Endodermal cell (in vitro differentiated cells): Measurements from ENCODE around the gene TMEM154. TPM values are rescaled to one million over a fixed set of nuclear protein-coding genes. Genes with fewer than 3 reads are reported as not detected.

Experiments
- DNase-seq: peaks from one replicate; pipeline ENCODE4 v3.0.0-alpha.2; 2017
- H3K27ac ChIP-seq: 2 replicates; pipeline ENCODE4 v1.5.1; 2013; ENCODE audit warnings: mild to moderate bottlenecking, low read depth, low read length, moderate library complexity
- H3K27me3 ChIP-seq: 2 replicates; pipeline ENCODE4 v1.6.1; 2013; ENCODE audit warnings: mild to moderate bottlenecking, low read length, moderate library complexity; ENCODE audit not compliant: insufficient read depth, control insufficient read depth, poor library complexity, severe bottlenecking
- H3K36me3 ChIP-seq: 2 replicates; pipeline ENCODE4 v1.7.0; 2013; ENCODE audit warnings: mild to moderate bottlenecking, low read length, moderate library complexity; ENCODE audit not compliant: control insufficient read depth, insufficient read depth
- H3K4me1 ChIP-seq: one replicate; pipeline ENCODE4 v1.7.0; 2013; ENCODE audit warnings: low read length; ENCODE audit not compliant: control insufficient read depth, insufficient read depth
- H3K4me3 ChIP-seq: 2 replicates; pipeline ENCODE4 v1.5.1; 2013; ENCODE audit warnings: mild to moderate bottlenecking, low read length, moderate library complexity
- H3K9ac ChIP-seq: 2 replicates; pipeline ENCODE4 v1.6.1; 2013; ENCODE audit warnings: mild to moderate bottlenecking, low read length, moderate library complexity; ENCODE audit not compliant: poor library complexity, severe bottlenecking; ENCODE audit errors: extremely low read depth
- H3K9me3 ChIP-seq: 2 replicates; pipeline ENCODE4 v1.6.1; 2013; ENCODE audit warnings: mild to moderate bottlenecking, low read length, moderate library complexity; ENCODE audit not compliant: control insufficient read depth
- H3K27ac Mint-ChIP-seq: 2 replicates; pipeline ENCODE4 v1.8.0; 2020; ENCODE audit warnings: mixed read lengths
- H3K27me3 Mint-ChIP-seq: 2 replicates; pipeline ENCODE4 v1.8.0; 2021; ENCODE audit warnings: mild to moderate bottlenecking, mixed read lengths; ENCODE audit not compliant: insufficient read depth
- H3K36me3 Mint-ChIP-seq: 2 replicates; pipeline ENCODE4 v1.8.0; 2020; ENCODE audit warnings: low read depth, mixed read lengths
- H3K4me1 Mint-ChIP-seq: 2 replicates; pipeline ENCODE4 v1.8.0; 2020; ENCODE audit warnings: mixed read lengths
- H3K4me3 Mint-ChIP-seq: 2 replicates; pipeline ENCODE4 v1.8.0; 2020; ENCODE audit warnings: mild to moderate bottlenecking, moderate library complexity, mixed read lengths
- H3K9me3 Mint-ChIP-seq: 2 replicates; pipeline ENCODE4 v1.8.0; 2020; ENCODE audit warnings: mild to moderate bottlenecking, mixed read lengths
- CTCF ChIP-seq: fragments of 200-600 bp; sonication (generic); conservative IDR thresholded peaks from 2 replicates; pipeline ENCODE4 v1.5.0; 2021; ENCODE audit warnings: antibody characterized with exemption, mild to moderate bottlenecking
- WGBS, 2 experiments: methylation state at CpG; one replicate each; pipeline versions ENCODE4 v1.1.5 to v1.1.7; 2013; ENCODE audit warnings: missing lambda C conversion rate in 2 of 2, mixed read lengths in 1 of 2; ENCODE audit not compliant: insufficient coverage in 1 of 2, insufficient read length in 1 of 2; 5-methylcytosine and 5-hydroxymethylcytosine counted together
- total RNA-seq, 2 donors: library from RNA; stranded (reverse); fragmentation: NEBNext Ultra II Directional in 1 of 2; extraction: Animal tissue kit (Norgen Biotek cat#: 25700) in 1 of 2; gene quantifications; 2 replicates in 1 of 2; 3 replicates in 1 of 2; pipeline ENCODE4 v1.2.1, GENCODE V29; 2021

TMEM154 gene
- total RNA-seq, 2 donors from 2014 or later = 0.81 to 1.6 TPM

GRCh38 chr4:152663203-152664066 lies 16.4 kb downstream of the TMEM154 start:
- H3K4me1 Mint-ChIP-seq = peaks cover 7% of the 10 kb centered on the region
- peak; percentile 42 for DNase-seq
- Histone ChIP-seq H3K9ac (no peak overlapping the region), H3K27ac (no peak overlapping the region), H3K36me3 (no peaks in the 10 kb centered on the region), H3K4me3 (no peak overlapping the region), H3K9me3 (peaks cover 12% of the 10 kb centered on the region), H3K27me3 (no peaks in the 10 kb centered on the region), H3K4me1 (no peaks in the 10 kb centered on the region)
- H3K4me3 Mint-ChIP-seq = no peak overlapping the region
- H3K9me3 Mint-ChIP-seq = peaks cover 7% of the 10 kb centered on the region
- H3K36me3 Mint-ChIP-seq = no peaks in the 10 kb centered on the region
- no peaks in the 10 kb centered on the region for H3K27me3 Mint-ChIP-seq
- TF ChIP-seq CTCF = no peak
- WGBS, 2 experiments = 95 to 100% methylated on average over 1 to 6 of the region's 6 CpGs
- H3K27ac Mint-ChIP-seq = no peak overlapping the region

- Histone ChIP-seq H3K27me3 (no peaks in the 10 kb centered on the region), H3K4me1 (no peaks in the 10 kb centered on the region), H3K36me3 (no peaks in the 10 kb centered on the region), H3K27ac (no peak overlapping the region), H3K4me3 (no peak overlapping the region), H3K9me3 (peaks cover 30% of the 10 kb centered on the region), H3K9ac (no peak overlapping the region)
- Mint-ChIP-seq H3K4me3 (no peak overlapping the region), H3K9me3 (peaks cover 25% of the 10 kb centered on the region), H3K36me3 (peaks cover 10% of the 10 kb centered on the region), H3K4me1 (peaks cover 2% of the 10 kb centered on the region), H3K27me3 (no peaks in the 10 kb centered on the region), H3K27ac (no peak overlapping the region)
- 92% methylated on average over 2 of the region's 2 CpGs; no CpG with 5 or more reads in 1 of the 2 experiments for whole genome bisulfite sequencing, 2 experiments
- TF ChIP-seq CTCF = no peak
- DNase-seq = no peak
These were observed 18.1 kb downstream of the TMEM154 start for GRCh38 chr4:152661649-152662048.

GRCh38 chr4:152660526-152660925 lies 19.3 kb downstream of the TMEM154 start:
- Histone ChIP-seq H3K36me3 (no peaks in the 10 kb centered on the region), H3K4me3 (no peak overlapping the region), H3K27me3 (no peaks in the 10 kb centered on the region), H3K4me1 (no peaks in the 10 kb centered on the region), H3K9ac (no peak overlapping the region), H3K9me3 (peaks cover 36% of the 10 kb centered on the region), H3K27ac (no peak overlapping the region)
- no peaks in the 10 kb centered on the region for H3K27me3 Mint-ChIP-seq
- DNase-seq = peak; percentile 41
- 87% methylated on average over 5 of the region's 5 CpGs; no CpG with 5 or more reads in 1 of the 2 experiments for WGBS, 2 experiments
- no peak overlapping the region for H3K27ac Mint-ChIP-seq
- peaks cover 2% of the 10 kb centered on the region for H3K4me1 Mint-ChIP-seq
- no peak overlapping the region for H3K4me3 Mint-ChIP-seq
- peaks cover 31% of the 10 kb centered on the region for H3K9me3 Mint-ChIP-seq
- no peak for TF ChIP-seq CTCF
- peaks cover 10% of the 10 kb centered on the region for H3K36me3 Mint-ChIP-seq
